Measurements from ENCODE around the gene ESPNL.

ESPNL gene

GRCh38 chr2:238098901-238099713 lies 1.0 kb upstream of the ESPNL start:
- no peak for DNase-seq (ENCODE audit: low read depth in 3 of 3)

GRCh38 chr2:238099714-238100048 lies 459 bp upstream of the ESPNL start:
- DNase-seq (ENCODE audit: low read depth in 3 of 3), result no peak

DNA sequence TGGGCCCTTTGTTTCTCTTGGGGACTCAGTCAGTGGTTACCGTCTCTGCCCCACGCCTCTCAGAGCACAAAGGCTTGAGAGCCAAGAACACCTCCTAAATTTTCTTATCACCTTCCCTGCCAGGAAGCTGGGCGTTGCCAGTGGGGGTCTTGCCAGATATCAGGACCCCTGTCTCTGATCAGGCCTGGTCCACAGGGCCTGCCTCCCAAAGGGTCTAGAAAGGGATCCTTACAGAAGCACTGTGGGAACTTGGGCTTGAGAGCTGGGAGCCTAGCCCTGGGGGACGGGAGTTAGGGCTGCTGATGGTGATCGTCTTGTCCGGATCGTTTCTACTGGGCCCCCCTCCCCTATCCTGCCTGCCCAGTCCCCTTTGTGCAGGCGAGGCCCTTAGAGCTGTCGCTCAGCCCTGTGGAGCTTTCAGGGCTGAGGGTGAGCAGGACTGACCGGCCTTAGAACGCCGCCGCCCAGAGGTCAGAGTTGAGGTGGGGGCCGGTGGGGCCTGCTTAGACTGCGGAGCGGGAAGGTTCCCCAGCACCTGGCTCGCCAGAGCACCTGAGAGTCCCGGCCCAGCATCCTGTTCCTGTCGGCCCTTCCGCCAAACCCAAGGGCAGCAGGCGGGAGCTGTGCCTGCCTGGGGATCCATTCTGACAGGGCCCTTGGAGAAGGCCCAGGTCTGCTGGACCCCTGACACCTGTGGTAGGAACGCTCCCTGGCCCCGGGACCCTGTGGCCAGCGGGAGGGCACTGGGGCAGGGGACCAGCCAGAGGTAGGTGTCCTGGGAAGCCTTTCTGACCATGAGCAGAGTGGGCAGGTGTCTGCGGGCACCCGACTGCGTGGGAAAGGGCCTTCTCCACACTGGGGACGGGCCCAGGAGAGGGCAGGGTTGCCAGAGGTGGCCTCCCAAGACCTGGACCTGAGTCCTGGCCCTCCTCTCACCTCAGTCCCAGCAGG lies 956 bp downstream of the ESPNL start:
- no peak for DNase-seq (ENCODE audit: low read depth in 3 of 3)

DNA sequence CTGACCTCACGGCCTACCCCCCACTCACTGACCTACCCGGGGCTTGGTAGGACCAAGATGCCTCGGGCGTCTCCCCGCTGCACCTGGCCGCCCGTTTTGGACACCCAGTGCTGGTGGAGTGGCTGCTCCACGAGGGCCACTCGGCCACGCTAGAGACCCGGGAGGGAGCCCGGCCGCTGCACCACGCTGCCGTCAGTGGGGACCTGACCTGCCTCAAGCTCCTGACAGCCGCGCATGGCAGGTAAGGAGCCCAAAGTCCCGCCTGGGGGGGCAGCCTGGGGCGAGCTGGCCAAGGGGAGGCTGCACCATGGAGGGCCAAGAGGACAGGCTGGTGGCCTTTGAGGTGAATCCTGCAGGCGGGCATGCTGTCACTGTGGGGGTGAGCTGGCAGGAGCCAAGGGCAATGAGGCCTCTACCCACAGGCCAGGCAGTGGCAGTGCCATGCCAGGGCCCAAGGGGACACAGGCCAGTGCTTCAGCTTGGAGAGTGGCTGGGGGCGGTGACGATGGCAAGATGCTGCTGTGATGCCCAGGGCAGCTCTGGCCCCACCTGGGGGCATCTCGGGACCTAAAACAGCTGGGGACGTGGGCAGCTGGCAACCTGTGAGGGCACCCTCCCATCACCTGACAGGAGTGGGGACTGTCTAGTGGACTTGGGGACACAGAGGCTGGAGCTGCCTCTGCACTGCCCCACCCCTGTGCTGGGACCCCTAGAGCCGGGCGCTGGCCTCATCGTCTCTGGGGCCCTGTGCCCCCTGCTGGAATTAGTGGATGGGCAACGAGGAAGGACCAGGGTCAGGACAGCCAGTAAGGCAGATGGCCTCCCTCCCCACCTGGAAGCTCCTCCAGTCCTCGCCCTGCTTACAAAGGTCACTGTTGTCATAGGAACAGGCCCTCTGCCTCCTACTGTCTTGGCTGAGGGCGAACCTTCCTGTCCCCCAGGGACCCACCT lies 2.0 kb downstream of the ESPNL start:
- no peak for DNase-seq (ENCODE audit: low read depth in 3 of 3)

DNA sequence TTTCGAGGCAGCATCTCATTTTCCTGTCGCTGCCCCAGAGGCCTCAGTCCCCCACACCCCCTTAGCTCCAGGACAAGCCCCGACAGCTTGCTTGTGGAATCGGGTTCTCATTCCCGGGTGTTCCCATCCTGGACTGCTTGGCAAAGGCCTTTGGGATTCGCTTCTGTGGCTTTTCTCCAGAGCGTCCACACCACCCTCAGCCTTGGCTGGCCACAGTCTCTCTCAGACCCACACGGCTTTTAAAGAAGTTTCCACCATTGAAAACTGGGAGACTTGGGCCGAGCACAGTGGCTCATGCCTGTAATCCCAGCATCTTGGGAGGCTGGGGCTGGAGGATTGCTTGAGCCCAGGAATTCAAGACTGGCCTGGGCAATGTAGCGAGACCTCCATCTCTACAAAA lies 2.7 kb downstream of the ESPNL start:
- no peak for DNase-seq (ENCODE audit: low read depth in 3 of 3)

DNA sequence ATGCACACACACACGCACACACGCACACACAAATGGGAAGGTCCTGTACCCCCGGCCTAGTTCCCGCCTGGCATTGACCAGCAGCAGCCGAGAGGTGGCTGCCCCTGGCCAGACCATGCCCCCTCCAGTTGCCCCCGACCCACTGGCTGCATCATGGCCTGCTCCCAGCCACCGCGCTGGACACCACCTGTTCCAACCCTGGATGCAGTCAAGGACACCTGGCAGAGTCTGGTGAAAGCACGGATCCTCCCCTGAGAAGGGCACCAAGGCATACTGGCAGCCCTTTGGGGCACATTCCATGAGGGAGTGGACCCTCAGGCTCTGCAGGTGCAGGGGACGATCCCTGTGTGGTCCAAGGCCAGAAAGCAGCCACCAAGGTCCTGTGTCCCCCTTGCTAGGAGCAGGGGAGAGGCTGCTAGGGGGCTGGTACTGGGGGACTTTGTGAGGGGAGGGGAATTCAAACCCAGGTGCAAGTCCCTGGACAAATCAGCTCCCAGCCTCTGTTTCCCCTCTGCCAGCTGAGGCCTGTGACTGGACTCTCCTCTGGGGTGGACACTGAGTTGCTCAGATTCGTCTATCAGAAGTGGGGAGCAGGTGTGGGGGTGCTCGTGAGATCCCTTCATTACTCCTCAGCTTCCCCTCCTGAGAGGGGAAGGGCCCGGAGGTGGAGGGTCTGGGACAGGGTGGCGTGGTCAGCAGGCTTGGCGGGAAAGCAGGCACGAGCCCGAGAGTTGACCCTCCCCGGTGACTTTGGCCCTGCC lies 3.5 kb downstream of the ESPNL start:
- no peak for DNase-seq (ENCODE audit: low read depth in 3 of 3)

DNA sequence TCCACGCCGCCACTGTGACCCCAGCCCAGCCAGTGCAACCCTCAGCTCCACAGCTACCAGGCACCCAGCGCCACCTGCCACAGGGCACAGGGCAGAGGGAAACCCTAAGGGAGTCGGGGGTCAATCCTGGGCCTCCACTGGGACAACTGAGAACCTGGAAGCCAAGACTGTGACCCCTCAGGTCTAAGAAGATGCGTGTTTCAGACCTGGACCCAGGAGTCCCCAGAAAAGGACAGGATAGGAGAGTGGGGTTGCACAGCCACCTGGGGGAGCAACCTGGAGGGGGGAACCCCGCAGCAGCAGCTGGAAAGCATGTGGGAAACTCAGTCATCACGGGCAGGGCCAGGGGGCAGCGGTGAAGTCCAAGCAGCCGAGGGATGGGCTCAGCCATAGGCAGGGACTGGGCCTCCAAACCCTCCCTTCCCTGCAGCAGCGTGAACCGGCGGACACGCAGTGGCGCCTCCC lies 4.1 kb downstream of the ESPNL start:
- DNase-seq (ENCODE audit: low read depth in 3 of 3), result no peak

- no peak for DNase-seq (ENCODE audit: low read depth in 3 of 3)
Measured at GRCh38 chr2:238104691-238105371, 4.7 kb downstream of the ESPNL start.

DNA sequence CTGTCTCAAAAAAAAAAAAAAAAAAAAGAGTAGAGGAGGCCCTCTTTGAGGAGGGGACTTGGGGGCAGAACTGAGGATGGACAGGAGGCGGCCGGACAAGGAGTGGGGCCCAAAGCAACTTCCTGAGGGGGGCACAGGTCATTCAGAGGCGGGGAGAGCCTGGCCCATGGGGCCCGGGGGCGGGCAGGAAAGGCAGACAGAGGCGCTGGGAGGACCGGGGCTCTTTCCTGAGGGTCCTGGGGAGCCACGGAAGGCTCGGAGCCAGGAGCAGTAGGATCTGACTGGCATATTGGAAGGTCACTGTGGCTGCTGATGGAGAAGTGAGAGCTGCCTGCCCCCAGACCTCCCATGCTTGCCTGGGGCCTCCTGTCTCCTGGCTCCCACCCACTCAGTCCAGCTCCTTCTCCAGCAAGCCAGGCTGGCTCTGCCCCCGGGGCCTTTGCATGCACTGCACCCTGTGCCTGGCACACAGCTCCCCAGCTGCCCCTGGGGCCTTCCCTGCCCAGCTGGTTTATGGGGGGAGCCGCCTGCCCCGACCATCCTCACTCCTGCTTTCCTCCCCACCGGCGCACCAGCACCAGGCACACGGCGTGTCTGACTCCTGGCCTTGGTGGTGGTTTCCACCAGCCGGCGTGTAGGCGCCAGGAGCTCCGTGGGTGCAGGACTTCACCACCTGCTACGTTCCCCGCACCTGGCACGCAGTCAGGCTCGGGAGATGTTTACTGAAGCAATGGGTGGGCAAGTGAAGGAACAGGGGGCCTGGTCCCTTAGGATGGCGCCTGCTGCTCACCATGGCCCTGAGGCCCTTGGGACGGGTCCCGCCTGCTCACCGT lies 5.6 kb downstream of the ESPNL start:
- DNase-seq (ENCODE audit: low read depth in 3 of 3), result no peak

GRCh38 chr2:238106339-238106697 lies 6.2 kb downstream of the ESPNL start:
- DNase-seq (ENCODE audit: low read depth in 3 of 3), result no peak

DNA sequence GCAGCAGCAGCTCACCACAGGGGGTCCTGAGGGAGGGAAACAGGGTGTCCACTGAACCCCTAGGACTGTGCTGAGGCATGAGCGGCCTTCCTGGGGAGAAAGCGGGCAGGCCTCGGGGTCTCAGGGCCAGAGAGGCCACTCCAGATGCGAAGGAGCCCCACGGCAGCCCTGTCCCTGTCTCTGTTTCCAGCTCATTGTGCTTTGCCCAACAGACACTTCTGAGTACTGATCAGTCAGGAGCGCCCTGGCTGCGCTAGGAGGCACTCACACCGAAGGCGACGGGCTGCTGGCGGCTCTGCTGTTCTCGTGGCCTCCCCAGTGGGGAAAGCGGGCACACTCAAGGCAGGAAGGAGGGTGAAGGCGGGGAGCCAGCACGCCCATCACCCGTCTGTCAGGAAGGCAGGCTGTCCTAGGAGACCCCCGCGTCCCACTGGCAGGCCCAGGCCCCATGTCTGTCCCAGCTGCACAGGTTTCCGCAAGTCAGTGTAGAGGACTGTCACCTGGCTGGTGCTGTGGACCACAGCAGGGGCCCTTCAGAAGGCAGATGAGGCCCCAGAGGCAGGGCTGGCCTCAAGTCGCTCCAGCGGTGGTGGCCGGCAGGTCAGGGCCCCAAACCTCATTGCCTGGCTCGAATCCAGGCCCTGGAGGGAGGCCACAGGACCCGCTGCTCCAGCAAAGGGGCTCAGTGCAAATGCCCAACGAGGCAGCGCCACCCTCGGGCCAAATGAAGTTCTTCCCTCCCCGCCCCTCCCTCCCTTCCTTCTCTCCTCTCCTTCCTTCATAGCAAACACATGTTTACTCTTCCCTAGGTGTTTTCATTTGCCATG lies 6.8 kb downstream of the ESPNL start:
- no peak for DNase-seq (ENCODE audit: low read depth in 3 of 3)

DNA sequence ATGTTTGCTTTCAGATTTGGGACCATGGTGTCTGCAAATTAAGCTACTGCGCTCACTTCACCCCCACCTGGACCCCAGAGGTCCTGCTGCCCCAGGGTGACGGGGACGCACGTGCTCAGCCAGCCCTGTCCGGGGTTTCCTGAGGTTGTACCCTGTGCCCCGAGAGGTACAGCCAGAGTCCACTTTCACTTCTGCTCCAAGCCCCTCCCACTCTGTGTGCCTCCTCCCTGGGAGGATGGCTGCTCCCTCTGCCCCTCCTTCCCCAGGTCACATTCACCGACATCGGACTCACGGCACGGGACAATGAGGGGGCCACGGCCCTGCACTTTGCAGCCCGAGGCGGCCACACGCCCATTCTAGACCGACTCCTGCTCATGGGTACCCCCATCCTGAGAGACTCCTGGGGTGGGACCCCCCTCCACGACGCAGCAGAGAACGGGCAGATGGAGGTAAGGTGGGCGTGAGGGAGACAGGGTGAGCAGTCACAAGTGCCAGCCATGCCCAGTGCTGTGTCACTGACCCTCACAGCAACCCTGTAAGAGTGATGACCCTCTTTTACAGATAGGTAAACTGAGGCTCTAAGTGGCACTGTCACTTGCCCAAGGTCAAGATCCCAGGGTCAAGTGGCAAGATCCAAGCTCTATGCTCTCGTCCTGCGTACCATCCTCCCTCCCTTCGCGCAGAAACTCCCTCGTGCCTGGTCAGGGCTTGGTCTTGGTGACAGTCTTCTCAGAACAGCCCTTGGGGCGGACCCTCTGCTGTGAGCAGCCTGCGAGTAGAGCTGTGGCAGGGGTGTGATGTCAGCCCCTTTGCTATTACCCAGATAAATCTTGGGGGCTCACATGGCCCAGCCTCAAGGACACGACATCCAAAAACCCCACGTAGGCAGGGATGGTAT lies 7.6 kb downstream of the ESPNL start:
- DNase-seq (ENCODE audit: low read depth in 3 of 3), result no peak

DNA sequence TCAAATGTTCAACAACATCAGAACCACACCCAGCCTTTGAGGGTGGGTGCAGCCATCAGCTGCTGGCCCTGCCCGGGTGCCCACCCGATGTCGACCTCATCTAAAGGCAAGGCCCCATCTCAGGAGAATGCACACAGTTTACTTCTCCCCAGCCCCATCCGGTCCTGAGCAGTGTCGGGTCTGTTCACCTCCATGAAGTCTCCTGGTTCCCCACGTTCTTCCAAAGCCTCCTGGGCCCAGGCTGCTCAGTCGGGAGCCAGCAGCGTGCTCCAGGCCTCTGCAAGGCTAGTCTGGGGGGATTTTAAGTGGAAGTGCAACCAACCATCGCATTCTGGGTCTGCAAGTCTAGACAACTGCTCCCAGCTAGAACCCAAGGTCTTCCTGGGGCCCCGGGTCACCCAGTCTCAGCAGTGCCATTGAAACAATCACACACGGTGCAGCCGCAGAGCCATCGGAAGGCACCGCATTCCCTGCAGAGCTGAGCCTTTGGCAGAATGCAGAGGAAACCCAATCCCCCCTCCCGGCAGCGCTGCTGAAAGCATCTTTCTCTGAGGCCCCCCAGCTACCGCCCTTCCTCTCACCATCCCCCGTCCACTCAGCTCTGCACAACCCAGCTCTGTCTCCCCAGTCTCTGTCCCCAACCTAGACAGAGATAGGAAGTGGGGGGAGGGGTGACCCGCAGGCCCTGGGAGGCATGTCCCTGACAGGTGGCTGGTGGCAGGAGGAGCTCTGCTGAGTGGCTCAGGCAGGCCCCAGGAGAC lies 8.5 kb downstream of the ESPNL start:
- no peak for DNase-seq (ENCODE audit: low read depth in 3 of 3)

DNA sequence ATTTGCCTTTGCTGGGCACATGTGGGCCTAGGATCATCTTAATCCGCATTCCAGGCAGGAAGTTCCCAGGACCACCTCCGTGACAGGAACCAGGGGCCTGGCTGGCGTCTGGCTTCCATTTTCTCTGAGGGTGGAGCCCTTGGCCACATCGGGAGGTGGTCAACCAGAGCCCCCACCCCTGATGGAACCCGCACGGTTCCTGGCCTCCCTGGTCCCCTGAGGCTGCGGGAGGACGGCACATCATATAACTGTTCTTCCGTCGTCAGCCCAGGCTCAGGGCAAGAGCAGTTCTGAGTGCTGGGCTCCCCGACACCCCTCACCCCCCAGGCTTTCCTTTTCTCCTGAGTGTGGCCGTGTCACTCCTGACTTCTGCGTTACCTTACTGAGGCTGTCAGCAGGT lies 13.5 kb downstream of the ESPNL start:
- DNase-seq (ENCODE audit: low read depth in 3 of 3), result no peak

DNA sequence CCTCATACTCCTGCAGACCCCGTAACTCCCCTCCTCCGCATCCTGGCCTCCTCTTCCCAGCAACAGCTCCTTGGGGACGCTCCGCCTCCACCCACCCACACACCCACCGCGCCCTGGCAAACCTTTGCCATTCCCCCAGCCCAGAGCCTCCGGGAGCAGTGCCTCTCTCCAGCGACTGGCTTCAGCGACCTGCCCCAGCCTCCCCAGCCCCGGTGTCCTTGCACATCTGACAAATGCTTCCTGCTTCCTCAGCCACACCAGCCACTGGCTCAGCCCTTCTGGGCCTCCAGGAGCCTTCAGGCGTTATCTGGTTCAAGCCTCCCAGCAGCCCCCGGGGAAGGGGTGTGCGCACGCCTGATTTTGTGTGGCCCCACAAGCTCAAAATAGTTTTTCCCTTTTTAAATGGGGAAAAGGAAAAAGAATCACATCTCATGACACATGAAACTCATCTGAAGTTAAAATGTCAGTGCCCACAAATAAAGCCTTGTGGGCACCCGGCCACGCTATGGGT lies 14.2 kb downstream of the ESPNL start:
- no peak for DNase-seq (ENCODE audit: low read depth in 3 of 3)

- DNase-seq (ENCODE audit: low read depth in 3 of 3), result no peak
Measured at GRCh38 chr2:238114851-238115660, 14.9 kb downstream of the ESPNL start.
